ENCODE results near the gene QSOX1.

QSOX1 gene

DNA sequence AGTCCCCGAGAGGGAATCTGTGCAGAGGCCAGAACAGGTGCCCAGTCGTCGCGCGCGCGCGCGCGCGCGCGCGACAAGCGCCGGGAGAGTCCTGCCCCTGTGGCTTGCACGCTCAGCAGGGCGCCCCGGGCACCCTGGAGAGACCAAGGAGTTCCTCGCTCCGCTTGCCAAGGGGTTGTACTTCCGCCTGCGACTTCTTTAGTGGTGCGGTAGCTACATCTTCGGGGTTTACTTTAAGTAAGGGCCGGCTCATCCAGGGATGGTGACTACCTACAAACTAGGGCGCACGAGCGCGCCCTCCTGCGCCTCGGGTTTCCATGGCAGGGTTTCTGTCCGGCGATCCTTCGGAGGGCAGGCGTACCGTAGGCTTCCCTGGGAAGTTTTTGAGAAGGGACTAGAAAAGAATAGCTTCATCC lies 76.8 kb downstream of the QSOX1 start:
- Histone ChIP-seq H3K9me2 (replicated peaks; ENCODE audit: control insufficient read depth, low read length) (no peaks in the 10 kb centered on the region), H3K4me3 (ENCODE audit: low read length) (peak overlapping the region; percentile 87), H3K79me2 (ENCODE audit: control insufficient read depth, low read length) (peaks cover 3% of the 10 kb centered on the region; the same call in 1 of the 2 replicates), H3K4me1 (ENCODE audit: control insufficient read depth, low read length) (peaks cover 44% of the 10 kb centered on the region), H3K36me3 (ENCODE audit: control insufficient read depth, low read length) (no peaks in the 10 kb centered on the region), H3K4me2 (ENCODE audit: low read length) (peak overlapping the region; percentile 98), H3K27me3 (ENCODE audit: control insufficient read depth, low read length) (peaks cover 38% of the 10 kb centered on the region), H3K27ac (ENCODE audit: low read depth, low read length) (no peak overlapping the region), H3F3A (ENCODE audit: control insufficient read depth, insufficient read depth) (peaks cover 7% of the 10 kb centered on the region), H4K20me1 (ENCODE audit: control insufficient read depth, insufficient read depth, low read depth, low read length) (peaks cover 7% of the 10 kb centered on the region; the same call in 1 of the 2 replicates), H3K9me3 (ENCODE audit: control insufficient read depth, insufficient read depth, low read length) (peaks cover under 1% of the 10 kb centered on the region; the same call in 1 of the 2 replicates)
- no peak for TF ChIP-seq EZH2phosphoT487 (IDR thresholded peaks at IDR 0.05; ENCODE audit: borderline replicate concordance, low read length)
- TF ChIP-seq, protein P1, sequence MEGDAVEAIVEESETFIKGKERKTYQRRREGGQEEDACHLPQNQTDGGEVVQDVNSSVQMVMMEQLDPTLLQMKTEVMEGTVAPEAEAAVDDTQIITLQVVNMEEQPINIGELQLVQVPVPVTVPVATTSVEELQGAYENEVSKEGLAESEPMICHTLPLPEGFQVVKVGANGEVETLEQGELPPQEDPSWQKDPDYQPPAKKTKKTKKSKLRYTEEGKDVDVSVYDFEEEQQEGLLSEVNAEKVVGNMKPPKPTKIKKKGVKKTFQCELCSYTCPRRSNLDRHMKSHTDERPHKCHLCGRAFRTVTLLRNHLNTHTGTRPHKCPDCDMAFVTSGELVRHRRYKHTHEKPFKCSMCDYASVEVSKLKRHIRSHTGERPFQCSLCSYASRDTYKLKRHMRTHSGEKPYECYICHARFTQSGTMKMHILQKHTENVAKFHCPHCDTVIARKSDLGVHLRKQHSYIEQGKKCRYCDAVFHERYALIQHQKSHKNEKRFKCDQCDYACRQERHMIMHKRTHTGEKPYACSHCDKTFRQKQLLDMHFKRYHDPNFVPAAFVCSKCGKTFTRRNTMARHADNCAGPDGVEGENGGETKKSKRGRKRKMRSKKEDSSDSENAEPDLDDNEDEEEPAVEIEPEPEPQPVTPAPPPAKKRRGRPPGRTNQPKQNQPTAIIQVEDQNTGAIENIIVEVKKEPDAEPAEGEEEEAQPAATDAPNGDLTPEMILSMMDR (IDR thresholded peaks at IDR 0.05; ENCODE audit: low read depth, low read length, poor library complexity, severe bottlenecking): peak; percentile 32

DNA sequence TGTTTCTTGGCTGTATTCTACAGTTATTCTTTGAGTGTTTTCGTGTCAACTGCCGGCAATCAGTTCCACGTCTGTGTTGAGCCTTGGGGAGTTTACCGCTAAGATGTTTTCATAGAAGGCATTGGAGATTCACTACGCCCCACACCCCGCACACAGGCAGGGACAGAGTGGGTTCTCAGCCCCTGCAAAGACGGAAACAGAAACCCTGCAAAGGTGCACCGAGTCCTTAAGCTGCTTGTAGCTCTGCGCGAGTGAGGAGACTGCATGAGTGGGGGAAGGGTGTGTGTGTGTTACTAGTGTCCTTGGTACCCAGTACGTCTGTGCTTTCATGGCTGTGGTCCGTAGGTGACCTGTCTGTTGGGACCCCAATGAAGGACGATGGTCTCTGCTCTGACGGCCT lies 77.3 kb downstream of the QSOX1 start:
- Histone ChIP-seq H3K36me3 (ENCODE audit: control insufficient read depth, low read length) (no peaks in the 10 kb centered on the region), H3K79me2 (ENCODE audit: control insufficient read depth, low read length) (peaks cover 3% of the 10 kb centered on the region; the same call in 1 of the 2 replicates), H3K4me1 (ENCODE audit: control insufficient read depth, low read length) (peaks cover 40% of the 10 kb centered on the region), H3F3A (ENCODE audit: control insufficient read depth, insufficient read depth) (peaks cover 7% of the 10 kb centered on the region), H3K9me3 (ENCODE audit: control insufficient read depth, insufficient read depth, low read length) (no peaks in the 10 kb centered on the region), H4K20me1 (ENCODE audit: control insufficient read depth, insufficient read depth, low read depth, low read length) (peaks cover 11% of the 10 kb centered on the region; the same call in 1 of the 2 replicates), H3K27me3 (ENCODE audit: control insufficient read depth, low read length) (peaks cover 42% of the 10 kb centered on the region), H3K4me3 (ENCODE audit: low read length) (peak overlapping the region; percentile 87), H3K27ac (ENCODE audit: low read depth, low read length) (no peak overlapping the region), H3K9me2 (replicated peaks; ENCODE audit: control insufficient read depth, low read length) (no peaks in the 10 kb centered on the region), H3K4me2 (ENCODE audit: low read length) (peak overlapping the region; percentile 98)
- TF ChIP-seq EZH2phosphoT487 (IDR thresholded peaks at IDR 0.05; ENCODE audit: borderline replicate concordance, low read length): no peak
- TF ChIP-seq, protein P1 (IDR thresholded peaks at IDR 0.05; ENCODE audit: low read depth, low read length, poor library complexity, severe bottlenecking): peak; percentile 7

DNA sequence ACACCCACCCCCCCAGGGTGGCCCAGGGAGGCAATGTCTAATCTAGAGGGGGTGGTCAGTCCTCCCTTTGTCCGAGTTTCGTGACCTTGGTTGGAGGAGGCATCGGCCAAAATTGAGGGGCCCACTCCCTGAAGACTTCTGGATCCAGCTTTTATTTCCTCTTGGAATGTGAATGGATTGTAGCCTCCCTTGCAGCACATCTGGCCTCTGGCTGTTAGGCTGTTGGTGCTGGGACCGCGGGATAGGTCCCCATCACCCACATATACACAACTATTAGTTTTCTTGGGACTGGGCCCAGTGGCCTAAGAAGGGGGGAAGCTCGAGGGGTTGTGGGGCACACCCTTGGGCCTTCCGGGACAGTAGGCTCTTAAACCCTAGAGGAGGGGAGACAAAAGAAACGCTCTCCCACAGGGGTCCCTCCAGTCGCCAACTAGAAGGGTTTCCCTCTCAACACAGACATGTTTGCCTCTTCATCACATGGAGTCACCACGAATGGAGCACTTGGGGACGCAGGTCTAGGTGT lies 77.9 kb downstream of the QSOX1 start:
- Histone ChIP-seq H3K27me3 (ENCODE audit: control insufficient read depth, low read length) (peaks cover 49% of the 10 kb centered on the region), H3K4me1 (ENCODE audit: control insufficient read depth, low read length) (peaks cover 34% of the 10 kb centered on the region), H3K9me2 (replicated peaks; ENCODE audit: control insufficient read depth, low read length) (no peaks in the 10 kb centered on the region), H3F3A (ENCODE audit: control insufficient read depth, insufficient read depth) (peaks cover 4% of the 10 kb centered on the region), H3K9me3 (ENCODE audit: control insufficient read depth, insufficient read depth, low read length) (no peaks in the 10 kb centered on the region), H3K79me2 (ENCODE audit: control insufficient read depth, low read length) (peaks cover 3% of the 10 kb centered on the region; the same call in 1 of the 2 replicates), H3K4me2 (ENCODE audit: low read length) (peak overlapping the region; percentile 98; the same call in 1 of the 2 replicates), H3K4me3 (ENCODE audit: low read length) (no peak overlapping the region), H3K36me3 (ENCODE audit: control insufficient read depth, low read length) (no peaks in the 10 kb centered on the region), H4K20me1 (ENCODE audit: control insufficient read depth, insufficient read depth, low read depth, low read length) (peaks cover 12% of the 10 kb centered on the region; the same call in 1 of the 2 replicates), H3K27ac (ENCODE audit: low read depth, low read length) (no peak overlapping the region)
- no peak for TF ChIP-seq EZH2phosphoT487 (IDR thresholded peaks at IDR 0.05; ENCODE audit: borderline replicate concordance, low read length)
- TF ChIP-seq, protein P1 (IDR thresholded peaks at IDR 0.05; ENCODE audit: low read depth, low read length, poor library complexity, severe bottlenecking): no peak
